Cardiac fibroblast (primary cell): ENCODE data around the gene COL23A1.

Experiments
- DNase-seq, 2 donors: peaks; one replicate each; pipeline versions ENCODE4 v3.0.0 to v3.0.0-alpha.2; 2010; ENCODE audit warnings: low read depth in 2 of 2
- H3K4me3 ChIP-seq, 2 donors: replicated peaks in 1 of 2; 1 replicate in 1 of 2; 2 replicates in 1 of 2; pipeline ENCODE4 v1.5.1; 2011; ENCODE audit warnings: low read depth in 2 of 2, low read length in 2 of 2, mild to moderate bottlenecking in 2 of 2, moderate library complexity in 1 of 2
- CTCF ChIP-seq: IDR thresholded peaks from one replicate; pipeline ENCODE4 v1.5.1; 2011; ENCODE audit warnings: low read depth, mild to moderate bottlenecking, low read length, inconsistent platforms

COL23A1 gene

DNA sequence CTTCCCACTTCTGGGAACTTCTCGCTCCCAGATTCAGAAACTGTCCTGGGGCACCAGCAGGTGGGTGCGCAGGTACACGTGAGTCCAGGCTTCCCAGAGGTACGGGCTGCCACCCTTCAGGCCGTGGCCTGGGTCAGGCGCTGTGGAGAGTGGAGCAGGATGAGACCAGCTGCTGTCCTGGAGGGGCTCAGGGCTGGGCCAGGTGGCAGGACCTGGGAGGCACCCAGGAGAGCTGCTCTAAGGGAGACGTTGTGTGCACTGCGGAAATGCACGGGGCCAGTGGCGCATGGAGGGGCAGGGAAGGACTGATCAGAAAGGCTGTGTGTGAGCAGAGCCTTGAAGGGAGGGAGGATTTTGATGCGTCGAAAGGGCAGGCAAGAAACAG lies 222.5 kb downstream of the COL23A1 start:
- H3K4me3 ChIP-seq: no peak overlapping the region
- DNase-seq: no peak
- no peak for TF ChIP-seq CTCF

- TF ChIP-seq CTCF: no peak
- no peak for DNase-seq
- H3K4me3 ChIP-seq: no peak overlapping the region
Measured at GRCh38 chr5:178366998-178367735, 223.0 kb downstream of the COL23A1 start.

DNA sequence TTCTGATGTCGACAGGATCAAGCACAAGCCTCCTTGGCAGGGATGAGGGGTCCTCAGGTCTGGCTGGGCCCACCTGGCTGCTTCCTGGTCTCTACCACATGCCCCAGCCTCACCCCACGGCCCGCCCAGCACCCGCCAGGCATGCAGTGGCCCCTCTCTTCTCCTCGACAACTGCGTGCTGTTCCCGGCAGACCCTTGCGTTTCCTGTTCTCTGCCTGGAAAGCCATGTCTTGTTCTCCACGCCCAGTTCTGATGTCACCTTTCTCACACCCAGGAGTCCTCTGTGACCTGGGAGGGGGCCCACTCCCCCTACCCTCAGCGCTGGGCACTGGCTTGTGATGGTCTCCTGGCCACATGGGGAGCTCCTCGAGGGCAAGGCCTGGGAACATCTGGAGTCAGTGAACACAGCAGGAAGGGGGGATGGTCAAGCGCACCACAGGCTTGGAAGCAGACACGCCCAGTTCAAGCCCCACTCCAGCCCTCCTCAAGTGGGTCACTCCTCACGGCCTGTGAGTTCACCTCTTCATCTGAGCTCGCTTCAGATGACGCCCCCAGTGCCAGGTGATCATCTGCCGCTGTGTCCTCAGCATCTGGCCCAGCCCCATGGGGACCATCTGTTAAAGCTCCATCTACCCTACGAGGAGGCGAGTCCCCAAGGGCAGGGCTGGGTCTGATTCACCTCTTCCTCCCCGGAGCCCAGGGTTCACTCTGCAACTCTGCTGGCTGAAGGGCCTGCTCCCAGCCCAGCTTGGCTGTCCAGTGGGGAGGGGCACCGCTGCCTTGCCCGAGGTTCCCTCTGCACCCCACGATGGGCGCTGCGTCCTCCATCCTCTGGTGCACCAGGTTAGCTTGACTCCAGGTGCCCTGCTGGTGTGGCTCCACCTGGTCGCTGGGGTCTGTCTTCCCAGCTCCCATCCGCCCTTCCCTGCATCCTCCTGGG lies 224.4 kb downstream of the COL23A1 start:
- no peak for DNase-seq
- no peak for TF ChIP-seq CTCF
- H3K4me3 ChIP-seq: no peak overlapping the region

- no peak for DNase-seq
- no peak for TF ChIP-seq CTCF
- no peak overlapping the region for H3K4me3 ChIP-seq
Measured at GRCh38 chr5:178364326-178364675, 225.9 kb downstream of the COL23A1 start.

- no peak overlapping the region for H3K4me3 ChIP-seq
- no peak for TF ChIP-seq CTCF
- no peak for DNase-seq
Measured at GRCh38 chr5:178363501-178364325, 226.5 kb downstream of the COL23A1 start.

DNA sequence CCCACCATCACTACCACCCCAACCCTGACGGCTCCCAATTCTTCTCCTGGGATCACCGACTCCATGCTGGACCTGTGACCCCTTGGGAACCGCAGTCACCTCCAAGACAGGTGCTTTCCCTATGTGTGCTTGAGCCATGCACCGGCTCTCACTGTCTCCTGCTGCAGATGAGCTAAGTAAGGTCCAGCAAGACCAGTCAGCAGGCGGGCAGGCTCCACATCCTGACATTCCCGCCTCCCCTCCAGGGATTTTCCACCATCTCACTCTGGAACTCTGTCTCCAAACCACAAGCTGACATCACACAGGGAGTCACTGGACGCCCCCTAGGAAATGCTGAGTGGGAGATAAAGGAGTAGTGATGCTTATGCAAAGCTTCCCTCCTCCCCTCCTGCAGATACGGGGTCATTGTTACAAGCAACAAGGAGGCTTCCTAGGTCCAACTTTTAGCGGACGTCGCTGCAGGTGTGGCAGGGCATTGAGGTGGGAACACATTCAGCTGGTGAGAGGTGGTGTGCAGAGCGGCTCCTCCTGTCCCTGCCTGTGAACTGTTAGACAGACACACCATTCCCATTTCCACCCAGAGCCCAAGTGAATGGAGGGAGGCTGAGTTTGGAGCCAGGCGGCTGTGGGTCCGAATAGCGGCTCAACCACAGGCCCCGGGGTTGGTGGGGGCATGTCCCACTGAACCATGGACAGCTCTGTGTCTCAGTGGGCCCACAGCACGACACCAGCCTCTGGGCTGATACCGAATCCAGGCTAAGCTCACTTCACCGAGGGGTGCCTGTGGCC lies 228.3 kb downstream of the COL23A1 start:
- no peak for TF ChIP-seq CTCF
- no peak for DNase-seq

More for the DNA sequence above, 228.3 kb downstream of the COL23A1 start:
- H3K4me3 ChIP-seq: no peak overlapping the region
